Fibroblast of skin of scalp (primary cell): ENCODE data around the gene ZNF175.

Experiments used
- DNase-seq: peaks from one replicate; pipeline ENCODE4 v3.0.0-alpha.2; 2013

Gene ZNF175

GRCh38 chr19:51637362-51637978 is 66.4 kb downstream of the ZNF175 start:
- no peak for DNase-seq

DNA sequence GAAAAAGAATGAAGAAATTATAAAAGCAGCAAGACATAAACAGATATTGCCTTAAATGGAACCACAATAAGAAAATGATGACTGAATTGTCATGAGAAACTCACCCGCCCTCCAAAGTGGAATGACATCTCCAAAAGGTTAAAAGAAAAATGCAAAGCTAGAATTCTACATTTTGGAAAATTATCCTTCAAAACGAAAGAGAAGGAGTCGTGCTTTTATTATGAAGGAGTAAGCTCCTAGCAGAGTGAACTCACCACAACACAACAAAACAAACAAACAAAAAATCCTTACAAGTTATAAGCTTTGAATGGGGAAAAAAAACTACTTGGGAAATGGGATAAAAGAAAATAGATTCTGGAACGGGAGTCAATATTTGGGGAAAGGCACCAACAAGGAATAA is 68.8 kb downstream of the ZNF175 start:
- no peak for DNase-seq

GRCh38 chr19:51640386-51640785 is 69.3 kb downstream of the ZNF175 start:
- no peak for DNase-seq

- DNase-seq, result no peak
These were observed 70.6 kb downstream of the ZNF175 start for GRCh38 chr19:51641648-51642047.
